ENCODE measurements around the gene CCDC88B. TPM values are rescaled to one million over a fixed set of nuclear protein-coding genes. Genes with fewer than 3 reads are reported as not detected.

Gene CCDC88B
- total RNA-seq, 1 donor from 2014 or later, result 7.9 TPM

DNA sequence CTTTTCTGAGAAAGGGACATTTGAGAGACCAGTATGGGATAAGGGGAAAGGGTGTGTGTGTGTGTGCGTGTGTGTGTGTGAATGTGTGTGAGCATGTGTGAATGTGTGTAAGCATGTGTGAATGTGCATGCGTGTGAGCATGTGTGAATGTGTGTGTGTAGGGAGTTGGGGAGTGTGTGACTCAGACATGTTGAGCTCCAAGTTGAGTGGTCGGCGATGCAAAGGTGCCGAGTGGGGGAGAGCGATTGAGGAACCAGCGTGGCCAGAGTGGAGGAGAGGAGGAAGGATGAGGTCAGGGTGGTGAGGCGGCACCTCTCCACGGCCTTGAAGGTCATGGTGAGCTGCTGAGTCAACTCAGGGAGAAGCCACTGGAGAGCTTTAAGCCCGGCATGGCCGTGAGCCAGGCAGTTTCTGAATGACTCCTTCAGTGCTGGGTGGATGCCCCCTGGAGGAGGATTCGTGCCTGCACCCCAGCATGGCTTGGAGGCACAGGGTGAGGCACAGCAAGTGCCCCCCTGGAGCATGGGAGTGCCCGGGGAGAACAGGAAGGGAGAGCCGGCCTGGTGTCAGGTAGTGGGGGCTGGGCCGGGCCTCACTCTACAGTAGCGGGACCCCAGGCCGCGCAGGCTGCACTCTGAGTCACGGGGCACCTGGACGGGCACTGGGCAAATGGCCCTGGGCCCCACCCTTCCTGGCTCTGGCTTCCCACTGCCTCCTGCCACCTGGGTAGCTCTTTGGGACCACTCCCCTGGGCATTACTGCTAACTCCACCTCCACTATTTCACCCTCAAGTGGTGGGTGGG, 8.2 kb upstream of the CCDC88B start:
- intact Hi-C loops (cut with DNase I), result no loop called here
- H3K36me3 ChIP-seq, result no peaks in the 10 kb centered on the region
- H3K9me3 ChIP-seq, result no peaks in the 10 kb centered on the region
- H3K27ac ChIP-seq, result peak overlapping the region; percentile 5
- TF ChIP-seq POLR2AphosphoS5 (IDR thresholded peaks at IDR 0.05; ENCODE audit: insufficient read depth in 1 of 2, low read depth in 1 of 2) (peak; percentile 36 to 51), POLR2A (IDR thresholded peaks at IDR 0.05) (no peak)
- TF ChIP-seq, protein P1, sequence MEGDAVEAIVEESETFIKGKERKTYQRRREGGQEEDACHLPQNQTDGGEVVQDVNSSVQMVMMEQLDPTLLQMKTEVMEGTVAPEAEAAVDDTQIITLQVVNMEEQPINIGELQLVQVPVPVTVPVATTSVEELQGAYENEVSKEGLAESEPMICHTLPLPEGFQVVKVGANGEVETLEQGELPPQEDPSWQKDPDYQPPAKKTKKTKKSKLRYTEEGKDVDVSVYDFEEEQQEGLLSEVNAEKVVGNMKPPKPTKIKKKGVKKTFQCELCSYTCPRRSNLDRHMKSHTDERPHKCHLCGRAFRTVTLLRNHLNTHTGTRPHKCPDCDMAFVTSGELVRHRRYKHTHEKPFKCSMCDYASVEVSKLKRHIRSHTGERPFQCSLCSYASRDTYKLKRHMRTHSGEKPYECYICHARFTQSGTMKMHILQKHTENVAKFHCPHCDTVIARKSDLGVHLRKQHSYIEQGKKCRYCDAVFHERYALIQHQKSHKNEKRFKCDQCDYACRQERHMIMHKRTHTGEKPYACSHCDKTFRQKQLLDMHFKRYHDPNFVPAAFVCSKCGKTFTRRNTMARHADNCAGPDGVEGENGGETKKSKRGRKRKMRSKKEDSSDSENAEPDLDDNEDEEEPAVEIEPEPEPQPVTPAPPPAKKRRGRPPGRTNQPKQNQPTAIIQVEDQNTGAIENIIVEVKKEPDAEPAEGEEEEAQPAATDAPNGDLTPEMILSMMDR (IDR thresholded peaks at IDR 0.05), result peak in 2 of 3 experiments; percentile 27 to 39
- H3K27me3 ChIP-seq, result no peaks in the 10 kb centered on the region
- H3K4me1 ChIP-seq, result peaks cover 34% of the 10 kb centered on the region
- H3K4me3 ChIP-seq, result no peak overlapping the region
- DNase-seq (ENCODE audit: extremely low spot score in 2 of 2), result no peak

DNA sequence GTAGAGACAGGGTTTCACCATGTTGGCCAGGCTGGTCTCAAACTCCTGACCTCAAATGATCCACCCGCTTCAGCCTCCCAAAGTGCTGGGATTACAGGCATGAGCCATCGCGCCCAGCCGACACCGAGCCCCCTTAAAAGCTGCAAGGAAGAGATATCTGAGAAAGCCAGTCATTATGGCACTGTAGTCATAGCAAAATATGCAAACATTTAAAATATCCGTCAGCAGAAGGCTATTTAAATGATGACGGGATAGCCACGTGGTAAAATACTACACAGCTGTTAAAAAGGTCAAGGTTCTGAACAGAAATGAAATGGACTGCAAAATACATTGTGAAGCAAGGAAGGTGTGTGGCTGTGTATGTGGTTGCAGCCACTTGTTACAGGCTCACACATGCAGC, 6.4 kb upstream of the CCDC88B start:
- intact Hi-C loops (cut with DNase I), result no loop called here
- Histone ChIP-seq H3K9me3 (no peaks in the 10 kb centered on the region), H3K27me3 (no peaks in the 10 kb centered on the region), H3K4me1 (peaks cover 34% of the 10 kb centered on the region), H3K27ac (no peak overlapping the region), H3K4me3 (no peak overlapping the region), H3K36me3 (no peaks in the 10 kb centered on the region)
- no peak for DNase-seq (ENCODE audit: extremely low spot score in 2 of 2)
- no peak for TF ChIP-seq POLR2AphosphoS5 (IDR thresholded peaks at IDR 0.05; ENCODE audit: insufficient read depth in 1 of 2, low read depth in 1 of 2)
- TF ChIP-seq, protein P1 (IDR thresholded peaks at IDR 0.05), result no peak
- TF ChIP-seq POLR2A (IDR thresholded peaks at IDR 0.05), result no peak

DNA sequence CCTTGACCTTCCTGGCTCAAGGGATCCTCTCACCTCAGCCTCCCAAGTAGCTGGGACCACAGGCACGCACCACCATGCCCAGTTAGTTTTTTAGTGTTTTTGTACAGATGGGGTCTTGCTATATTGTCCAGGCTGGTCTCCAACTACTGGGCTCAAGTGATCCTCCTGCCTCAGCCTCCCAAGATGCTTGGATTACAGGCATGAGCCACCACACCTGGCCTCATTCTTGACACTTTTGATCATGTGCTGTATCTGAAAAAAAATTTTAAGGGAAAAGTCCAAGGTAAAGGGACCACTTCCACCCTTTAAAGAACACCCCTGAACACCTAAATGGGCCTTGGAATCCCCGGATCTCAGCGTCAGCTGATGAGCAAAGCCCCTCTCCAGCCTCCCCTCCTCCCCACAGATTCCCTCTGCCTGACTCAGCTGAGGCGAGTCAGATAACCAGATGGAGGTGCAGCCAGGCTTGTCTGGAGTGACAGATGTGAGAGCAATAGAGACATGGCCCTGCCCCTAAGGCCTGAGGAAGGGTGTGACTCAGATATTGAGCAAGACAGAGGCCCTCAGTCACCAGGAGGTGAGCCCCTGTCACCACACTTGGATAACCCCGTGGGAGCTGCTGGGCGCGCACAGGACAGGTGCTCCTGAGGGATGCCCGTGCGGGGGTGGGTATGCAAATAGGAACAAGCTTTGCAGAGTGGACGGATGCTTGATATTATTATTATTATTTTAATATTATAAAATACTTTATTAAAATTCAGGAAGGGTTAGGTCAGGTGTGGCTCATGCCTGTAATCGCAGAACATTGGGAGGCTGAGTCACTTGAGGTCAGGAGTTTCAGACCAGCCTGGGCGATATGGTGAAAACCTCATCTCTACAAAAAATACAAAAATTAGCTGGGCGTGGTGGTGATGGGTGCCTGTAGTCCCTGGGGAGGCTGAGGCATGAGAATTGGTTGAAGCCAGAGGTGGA, 5.0 kb upstream of the CCDC88B start:
- TF ChIP-seq POLR2A (IDR thresholded peaks at IDR 0.05) (no peak), POLR2AphosphoS5 (IDR thresholded peaks at IDR 0.05; ENCODE audit: insufficient read depth in 1 of 2, low read depth in 1 of 2) (peak; percentile 48 to 62)
- TF ChIP-seq, protein P1 (IDR thresholded peaks at IDR 0.05), result no peak
- Histone ChIP-seq H3K36me3 (no peaks in the 10 kb centered on the region), H3K27ac (peak overlapping the region; percentile 18), H3K4me1 (peaks cover 20% of the 10 kb centered on the region), H3K9me3 (no peaks in the 10 kb centered on the region), H3K4me3 (no peak overlapping the region), H3K27me3 (no peaks in the 10 kb centered on the region)
- no peak for DNase-seq (ENCODE audit: extremely low spot score in 2 of 2)
- intact Hi-C loops (cut with DNase I), result no loop called here

DNA sequence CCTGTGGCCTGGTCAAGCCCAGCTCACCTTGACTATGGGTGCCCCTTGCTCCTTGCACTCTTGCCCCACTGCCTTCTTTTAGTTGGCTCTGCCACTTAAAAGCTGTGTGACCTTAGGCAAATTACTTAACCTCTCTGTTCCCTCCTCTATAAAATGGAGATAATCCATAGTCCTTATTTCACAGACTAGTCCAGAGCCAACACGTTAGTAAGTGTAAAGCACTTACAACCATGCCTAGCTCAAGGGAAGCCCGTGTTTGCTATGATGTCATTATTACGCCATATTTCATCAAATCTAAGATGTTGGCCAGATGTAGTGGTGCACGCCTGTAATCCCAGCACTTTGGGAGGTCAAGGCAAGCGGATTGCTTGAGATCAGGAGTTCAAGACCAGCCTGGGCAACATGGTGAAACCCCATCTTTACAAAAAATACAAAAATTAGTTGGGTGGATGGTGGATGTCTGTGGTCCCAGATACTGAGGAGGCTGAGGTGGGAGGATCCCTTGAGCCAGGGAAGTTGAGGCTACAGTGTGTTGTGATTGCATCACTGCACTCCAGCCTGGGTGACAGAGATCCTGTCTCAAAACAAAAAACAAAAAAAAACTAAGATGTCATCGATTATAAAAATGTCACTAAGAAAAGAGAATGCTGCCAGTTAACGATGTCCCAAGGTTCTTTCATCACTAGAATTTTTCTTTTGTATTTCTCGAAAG, 2.3 kb upstream of the CCDC88B start:
- DNase-seq (ENCODE audit: extremely low spot score in 2 of 2), result no peak
- Histone ChIP-seq H3K4me1 (peaks cover 21% of the 10 kb centered on the region), H3K9me3 (no peaks in the 10 kb centered on the region), H3K27ac (no peak overlapping the region), H3K27me3 (no peaks in the 10 kb centered on the region), H3K36me3 (no peaks in the 10 kb centered on the region), H3K4me3 (no peak overlapping the region)
- TF ChIP-seq POLR2AphosphoS5 (IDR thresholded peaks at IDR 0.05; ENCODE audit: insufficient read depth in 1 of 2, low read depth in 1 of 2) (no peak), POLR2A (IDR thresholded peaks at IDR 0.05) (no peak)
- TF ChIP-seq, protein P1 (IDR thresholded peaks at IDR 0.05), result no peak
- intact Hi-C loops (cut with DNase I), result no loop called here
